ENCODE data around the gene ITM2C. TPM values are rescaled to one million over a fixed set of nuclear protein-coding genes. Genes with fewer than 3 reads are reported as not detected.

ITM2C gene, protein sequence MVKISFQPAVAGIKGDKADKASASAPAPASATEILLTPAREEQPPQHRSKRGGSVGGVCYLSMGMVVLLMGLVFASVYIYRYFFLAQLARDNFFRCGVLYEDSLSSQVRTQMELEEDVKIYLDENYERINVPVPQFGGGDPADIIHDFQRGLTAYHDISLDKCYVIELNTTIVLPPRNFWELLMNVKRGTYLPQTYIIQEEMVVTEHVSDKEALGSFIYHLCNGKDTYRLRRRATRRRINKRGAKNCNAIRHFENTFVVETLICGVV
- 100 to 1,000 TPM in 1 of 2 experiments, 10 to 100 TPM in 1; 65.1 to 115 TPM for total RNA-seq

DNA sequence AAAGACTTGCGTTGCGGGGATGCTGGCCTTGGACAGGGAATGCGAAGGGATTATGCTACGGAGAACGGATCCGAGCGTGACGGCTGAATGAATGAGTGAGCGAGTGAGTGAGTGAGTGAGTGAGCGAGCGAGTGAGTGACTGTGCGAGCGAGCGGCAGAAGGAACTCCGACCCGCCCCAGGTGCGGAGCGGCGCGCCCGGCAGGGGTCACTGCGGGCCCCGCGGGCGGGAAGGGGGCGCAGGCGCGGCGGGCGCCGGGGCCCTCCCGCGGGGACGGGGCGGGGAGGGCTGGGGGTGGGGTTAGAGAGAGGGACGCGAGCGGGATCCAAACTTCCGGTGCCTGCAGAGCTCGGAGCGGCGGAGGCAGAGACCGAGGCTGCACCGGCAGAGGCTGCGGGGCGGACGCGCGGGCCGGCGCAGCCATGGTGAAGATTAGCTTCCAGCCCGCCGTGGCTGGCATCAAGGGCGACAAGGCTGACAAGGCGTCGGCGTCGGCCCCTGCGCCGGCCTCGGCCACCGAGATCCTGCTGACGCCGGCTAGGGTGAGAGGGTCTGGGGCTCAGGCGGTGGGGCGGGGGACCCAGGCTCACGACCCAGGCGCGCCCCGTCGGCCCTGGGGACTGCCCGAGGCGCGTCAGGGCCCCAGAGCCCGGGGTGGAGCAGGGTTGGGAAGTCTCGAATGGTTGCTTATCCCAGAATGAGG, at the start of gene ITM2C:
TSS of gene ITM2C (plus strand) at position 338 of the 702 bp plus-strand sequence. CDS start at position 422, 84 bp downstream.
- H3K27ac Mint-ChIP-seq = peak within 1 kb of the TSS; percentile 34
- H3K36me3 Mint-ChIP-seq = no peaks in the 10 kb centered on the region
- H3K9me3 Mint-ChIP-seq (ENCODE audit: low read depth) = no peaks in the 10 kb centered on the region
- DNase-seq (peak; percentile 79), ATAC-seq (peak; percentile 82)
- CTCF ChIA-PET = interaction anchor here (0.7 to 2.5 kb wide), 11 partner anchors 10 to 188 kb away, joined by 3 to 8 read pairs (median 5); partner anchors contain the start of gene GPR55
- H3K4me1 Mint-ChIP-seq = peaks cover 44% of the 10 kb centered on the region
- H3K4me3 Mint-ChIP-seq = peak within 1 kb of the TSS; percentile 82
- peaks cover 46% of the 10 kb centered on the region for H3K27me3 Mint-ChIP-seq

DNA sequence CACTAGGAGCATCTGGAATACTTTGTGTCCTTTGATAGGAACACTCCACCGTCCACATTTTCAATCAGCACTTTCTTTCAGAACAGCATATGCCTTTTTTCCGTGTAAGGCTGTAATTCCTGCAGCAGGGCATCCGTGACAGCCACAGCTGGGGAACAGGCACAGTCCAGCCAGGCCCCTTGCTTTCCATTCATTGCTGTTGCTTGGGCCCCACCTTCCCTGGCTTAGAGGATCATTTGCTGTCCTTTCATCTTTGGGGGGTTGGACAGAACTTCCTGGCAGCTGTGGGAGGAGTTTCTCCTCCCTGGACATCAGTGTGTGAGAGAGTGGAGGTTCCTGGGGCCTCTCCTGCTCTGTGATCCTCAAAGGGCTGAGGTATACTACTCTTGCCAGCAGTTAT, 49.7 kb upstream of the ITM2C start:
- ATAC-seq (no peak), DNase-seq (no peak)
- CTCF ChIA-PET = interaction anchor here (3.8 kb wide), 1 partner anchor 9 kb away, joined by 19 read pairs; no protein-coding TSS in a partner anchor
- H3K36me3 Mint-ChIP-seq = peaks cover 57% of the 10 kb centered on the region
- no peaks in the 10 kb centered on the region for H3K9me3 Mint-ChIP-seq (ENCODE audit: low read depth)
- no peak overlapping the region for H3K27ac Mint-ChIP-seq
- H3K27me3 Mint-ChIP-seq = no peaks in the 10 kb centered on the region
- H3K4me1 Mint-ChIP-seq = peaks cover 12% of the 10 kb centered on the region
- no peak overlapping the region for H3K4me3 Mint-ChIP-seq

DNA sequence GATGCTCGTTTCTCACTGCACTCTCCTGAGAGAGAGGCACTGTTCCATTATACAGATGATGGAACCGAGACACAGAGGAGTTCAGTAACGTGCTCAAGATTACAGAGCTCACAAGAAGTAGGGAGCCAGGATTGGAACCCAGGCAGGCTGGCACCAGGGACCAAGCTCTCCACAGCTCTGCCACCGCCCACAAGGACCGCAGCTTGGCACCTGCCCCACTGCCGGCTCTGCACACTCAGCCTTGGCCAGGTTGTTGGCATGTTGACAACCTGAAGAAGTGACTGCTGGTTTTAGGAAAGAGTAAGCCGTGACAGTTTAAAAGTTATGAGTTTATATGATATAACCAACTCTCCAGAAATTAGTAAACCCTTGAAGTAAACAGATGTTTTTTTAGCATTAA, 48.0 kb upstream of the ITM2C start:
- Mint-ChIP-seq H3K4me3 (no peak overlapping the region), H3K27me3 (no peaks in the 10 kb centered on the region), H3K4me1 (peaks cover 8% of the 10 kb centered on the region), H3K27ac (peak overlapping the region; percentile 57), H3K9me3 (ENCODE audit: low read depth) (no peaks in the 10 kb centered on the region), H3K36me3 (peaks cover 53% of the 10 kb centered on the region)
- ATAC-seq (no peak), DNase-seq (no peak)
- CTCF ChIA-PET = interaction anchor here (1.3 to 3.8 kb wide), 3 partner anchors 7 to 178 kb away, joined by 3 to 19 read pairs (median 3); no protein-coding TSS in a partner anchor

DNA sequence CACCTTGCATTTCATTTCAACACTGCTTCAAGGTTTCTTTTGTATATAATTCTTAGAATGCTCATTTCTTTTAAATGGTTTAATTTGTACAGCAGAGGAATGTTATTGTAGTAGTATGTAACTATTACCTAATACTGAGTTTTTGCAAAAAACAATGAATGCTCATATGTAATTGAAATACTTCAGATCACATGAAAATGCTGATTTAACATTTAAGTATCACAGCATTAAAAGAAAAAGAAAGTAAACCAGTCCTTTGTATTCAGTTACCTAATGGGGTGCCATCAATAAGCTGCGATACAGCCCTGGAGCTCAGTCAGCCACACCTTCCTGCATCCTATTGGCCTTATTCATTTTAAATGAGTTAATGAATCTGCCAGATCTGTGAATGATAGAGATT, 45.3 kb upstream of the ITM2C start:
- peaks cover 35% of the 10 kb centered on the region for H3K36me3 Mint-ChIP-seq
- H3K27me3 Mint-ChIP-seq = no peaks in the 10 kb centered on the region
- H3K27ac Mint-ChIP-seq = no peak overlapping the region
- DNase-seq = no peak
- CTCF ChIA-PET = interaction anchor here (1.2 kb wide), 1 partner anchor 233 kb away, joined by 3 read pairs; no protein-coding TSS in a partner anchor
- no peak overlapping the region for H3K4me3 Mint-ChIP-seq
- H3K4me1 Mint-ChIP-seq = peaks cover 7% of the 10 kb centered on the region
- no peaks in the 10 kb centered on the region for H3K9me3 Mint-ChIP-seq (ENCODE audit: low read depth)
- no peak for ATAC-seq

DNA sequence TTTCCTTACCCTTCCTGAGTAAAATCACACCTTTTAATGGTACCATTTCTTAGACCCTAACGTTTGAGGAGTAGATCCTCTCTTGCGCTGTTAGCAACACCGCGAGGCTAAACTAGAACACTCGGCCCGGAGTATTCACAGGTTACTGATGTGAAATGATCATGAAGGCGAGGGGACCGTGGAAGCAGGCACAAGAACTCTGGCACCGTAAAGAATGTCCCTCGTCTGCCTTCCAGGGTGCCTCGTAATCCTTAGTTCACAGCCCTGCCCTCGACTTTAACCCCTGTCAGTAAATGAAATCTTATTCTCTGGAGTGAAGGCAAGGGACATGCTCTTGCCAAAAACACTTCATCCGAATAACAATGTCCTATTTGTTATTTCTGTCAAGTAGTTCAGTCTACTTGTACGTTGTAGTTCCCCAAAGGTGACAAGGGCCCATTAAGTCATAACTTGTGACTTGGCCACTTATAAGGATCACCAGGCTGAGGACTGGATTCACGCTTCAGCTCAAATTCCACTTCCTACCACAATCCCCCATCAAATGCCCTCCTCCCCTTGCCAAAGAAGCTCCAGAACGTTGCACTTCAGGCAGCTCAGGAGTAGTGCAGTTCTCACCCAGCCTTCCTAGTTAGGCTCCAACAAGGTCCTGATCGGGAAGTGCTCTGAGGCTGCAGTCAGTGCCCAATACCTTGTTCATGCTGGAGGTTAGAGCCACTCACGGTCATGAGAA, 43.3 kb upstream of the ITM2C start:
- CTCF ChIA-PET = interaction anchor here (1.1 to 4.1 kb wide), 5 partner anchors 27 to 232 kb away, joined by 3 to 76 read pairs (median 4); partner anchors contain the start of gene GPR55
- no peak for ATAC-seq
- Mint-ChIP-seq H3K27me3 (peaks cover 14% of the 10 kb centered on the region), H3K4me3 (no peak overlapping the region), H3K27ac (peak overlapping the region; percentile 4), H3K4me1 (peaks cover 7% of the 10 kb centered on the region), H3K9me3 (ENCODE audit: low read depth) (no peaks in the 10 kb centered on the region), H3K36me3 (peaks cover 26% of the 10 kb centered on the region)
- DNase-seq = no peak

DNA sequence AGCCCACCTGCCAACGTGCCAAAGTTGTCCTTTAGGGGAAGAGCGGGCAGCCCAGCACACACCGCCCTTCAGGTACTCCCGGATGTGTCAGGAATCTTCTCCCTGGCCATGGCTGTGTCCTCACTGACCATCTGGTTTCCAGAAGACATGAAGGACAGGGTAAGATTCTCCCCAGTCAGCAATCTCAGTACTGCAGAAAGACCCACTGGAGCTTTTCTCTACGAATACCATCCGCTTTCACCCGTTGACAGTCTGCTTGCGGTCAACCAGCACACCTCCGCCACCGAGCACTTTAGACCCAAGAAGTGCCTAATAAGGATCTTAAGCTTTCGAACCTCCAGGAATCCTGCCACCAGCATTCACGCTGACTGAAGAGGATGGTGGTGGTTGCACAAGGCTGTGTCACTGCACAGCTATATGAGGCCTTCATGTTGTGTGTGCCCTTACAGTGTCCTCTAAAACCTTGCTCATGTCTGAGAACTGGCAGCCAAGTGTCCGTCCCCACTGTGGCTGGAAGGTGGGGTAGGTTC, 42.7 kb upstream of the ITM2C start:
- no peak overlapping the region for H3K4me3 Mint-ChIP-seq
- no peak for DNase-seq
- H3K27me3 Mint-ChIP-seq = peaks cover 21% of the 10 kb centered on the region
- no peaks in the 10 kb centered on the region for H3K9me3 Mint-ChIP-seq (ENCODE audit: low read depth)
- H3K27ac Mint-ChIP-seq = no peak overlapping the region
- no peak for ATAC-seq
- peaks cover 20% of the 10 kb centered on the region for H3K36me3 Mint-ChIP-seq
- H3K4me1 Mint-ChIP-seq = peaks cover 7% of the 10 kb centered on the region
- CTCF ChIA-PET = interaction anchor here (0.7 to 4.1 kb wide), 6 partner anchors 27 to 589 kb away, joined by 3 to 76 read pairs (median 4); partner anchors contain the start of gene GPR55

DNA sequence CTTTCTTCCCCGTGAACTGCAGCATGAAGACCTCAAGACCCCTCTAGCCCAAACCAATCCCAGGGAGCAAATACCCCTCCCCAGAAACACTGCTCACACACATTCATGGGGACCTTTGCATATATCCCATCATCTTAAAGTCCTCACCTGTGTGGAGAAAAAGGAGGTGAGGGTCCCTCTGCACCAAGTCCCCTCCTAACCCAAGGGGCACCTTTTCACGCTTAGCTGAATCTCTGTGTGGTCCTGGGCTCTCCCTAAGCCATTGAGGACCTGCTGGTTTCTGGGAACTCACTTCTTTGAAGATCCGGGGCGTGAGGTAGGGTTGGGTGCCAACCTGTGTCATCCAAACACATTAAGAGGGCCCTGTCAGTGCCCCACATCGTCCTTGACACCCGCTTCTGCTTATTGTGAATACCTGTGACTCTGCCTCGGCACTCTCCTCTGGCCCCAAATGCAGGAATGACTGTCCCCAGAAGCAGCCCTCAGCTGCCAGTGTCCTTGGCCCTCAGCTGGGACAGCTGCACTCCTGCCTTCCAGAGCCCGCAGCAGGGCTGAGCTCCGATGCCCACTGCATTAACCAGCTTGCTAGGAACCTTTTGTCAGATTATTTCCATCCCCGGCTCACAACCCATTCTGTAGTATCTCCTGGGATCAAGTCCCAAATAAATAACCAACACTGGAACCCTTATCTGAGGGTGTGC, 41.3 kb upstream of the ITM2C start:
- Mint-ChIP-seq H3K36me3 (peaks cover 14% of the 10 kb centered on the region), H3K27ac (no peak overlapping the region), H3K9me3 (ENCODE audit: low read depth) (no peaks in the 10 kb centered on the region), H3K4me3 (no peak overlapping the region), H3K4me1 (peaks cover 9% of the 10 kb centered on the region), H3K27me3 (peaks cover 28% of the 10 kb centered on the region)
- ATAC-seq (no peak), DNase-seq (no peak)
- CTCF ChIA-PET = interaction anchor here (1.1 to 4.1 kb wide), 20 partner anchors 8 to 404 kb away, joined by 3 to 76 read pairs (median 5); partner anchors contain the start of genes ITM2C and PSMD1

DNA sequence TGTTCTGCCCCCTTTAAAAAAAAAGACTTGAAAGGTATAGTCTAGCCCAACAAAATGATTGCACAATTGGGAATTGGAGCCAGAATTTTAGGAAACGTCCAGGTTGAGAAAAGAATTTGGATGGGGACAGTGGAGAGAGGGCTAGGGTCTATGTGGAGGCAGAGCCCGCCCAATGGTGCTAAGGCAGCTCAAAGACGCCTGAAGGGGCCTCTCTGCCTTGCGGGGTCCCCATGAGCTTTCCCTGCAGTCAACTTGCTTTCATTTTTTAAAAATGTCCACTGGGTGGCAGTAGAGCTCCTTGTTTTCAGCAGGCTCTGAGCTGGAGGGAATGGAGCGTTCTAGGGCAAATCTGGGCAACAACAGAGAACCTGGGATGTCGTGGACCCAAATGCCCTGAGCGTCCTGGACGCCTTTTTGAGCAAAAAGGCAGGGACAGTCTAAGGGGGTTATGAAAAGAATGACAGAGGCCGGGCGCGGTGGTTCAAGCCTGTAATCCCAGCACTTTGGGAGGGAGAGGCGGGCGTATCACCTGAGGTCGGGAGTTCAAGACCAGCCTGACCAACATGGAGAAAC, 40.2 kb upstream of the ITM2C start:
- ATAC-seq (peak; percentile 82), DNase-seq (peak; percentile 71)
- Mint-ChIP-seq H3K27me3 (peaks cover 36% of the 10 kb centered on the region), H3K9me3 (ENCODE audit: low read depth) (no peaks in the 10 kb centered on the region), H3K36me3 (peaks cover 9% of the 10 kb centered on the region), H3K27ac (peak overlapping the region; percentile 60), H3K4me3 (peak overlapping the region; percentile 37), H3K4me1 (peaks cover 11% of the 10 kb centered on the region)
- CTCF ChIA-PET = interaction anchor here (0.6 to 4.1 kb wide), 58 partner anchors 9 to 920 kb away, joined by 3 to 76 read pairs (median 4); partner anchors contain the start of genes GPR55, ITM2C and PSMD1

DNA sequence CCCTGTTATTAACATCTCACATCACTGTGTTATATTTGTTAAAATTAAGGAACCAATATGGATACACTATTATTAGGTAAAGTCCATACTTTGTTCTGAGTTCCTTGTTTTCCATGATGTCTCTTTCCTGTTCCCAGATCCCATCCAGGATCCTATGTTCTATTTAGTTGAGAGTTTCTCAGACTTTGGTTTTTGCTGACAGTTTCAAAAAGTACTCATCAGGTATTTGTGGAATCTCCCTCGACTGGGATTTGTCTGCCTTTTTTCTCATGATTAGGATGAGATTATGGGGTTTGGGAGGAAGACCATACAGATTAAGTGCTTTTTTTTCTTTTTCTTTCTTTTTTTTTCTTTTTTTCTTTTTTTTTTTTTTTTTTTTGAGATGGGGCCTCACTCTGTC, 39.4 kb upstream of the ITM2C start:
- no peak overlapping the region for H3K27ac Mint-ChIP-seq
- H3K27me3 Mint-ChIP-seq = peaks cover 43% of the 10 kb centered on the region
- CTCF ChIA-PET = interaction anchor here (0.7 to 3.0 kb wide), 6 partner anchors 23 to 331 kb away, joined by 3 to 31 read pairs (median 4); no protein-coding TSS in a partner anchor
- DNase-seq = no peak
- H3K4me1 Mint-ChIP-seq = peaks cover 11% of the 10 kb centered on the region
- H3K36me3 Mint-ChIP-seq = peaks cover 6% of the 10 kb centered on the region
- ATAC-seq = no peak
- H3K4me3 Mint-ChIP-seq = no peak overlapping the region
- H3K9me3 Mint-ChIP-seq (ENCODE audit: low read depth) = no peaks in the 10 kb centered on the region

DNA sequence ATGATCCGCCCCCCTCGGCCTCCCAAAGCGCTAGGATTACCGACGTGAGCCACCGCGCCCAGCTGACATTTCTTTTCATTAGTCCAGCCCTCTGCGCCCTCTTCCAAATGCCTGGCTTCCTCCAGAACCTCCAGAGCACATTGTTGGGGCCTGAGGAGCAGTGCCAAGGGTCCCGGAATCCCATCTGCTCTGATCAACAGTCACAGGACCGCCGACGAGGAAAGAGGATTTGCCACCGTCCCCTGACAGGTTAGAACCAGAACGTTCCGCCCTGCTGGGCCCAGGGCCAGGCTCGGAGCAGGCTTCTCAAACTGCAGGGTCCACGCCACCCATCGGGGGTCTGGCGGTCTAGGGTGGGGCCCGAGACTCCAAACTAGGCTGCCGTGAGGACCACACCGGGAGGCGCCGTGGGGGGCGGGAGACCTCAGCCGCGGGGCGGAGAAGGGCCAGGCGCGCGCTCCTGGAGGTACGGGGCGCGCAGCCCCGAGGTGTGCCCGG, 36.9 kb upstream of the ITM2C start:
- DNase-seq (no peak), ATAC-seq (no peak)
- peaks cover 62% of the 10 kb centered on the region for H3K27me3 Mint-ChIP-seq
- peaks cover 11% of the 10 kb centered on the region for H3K4me1 Mint-ChIP-seq
- CTCF ChIA-PET = interaction anchor here (1.0 to 1.9 kb wide), 5 partner anchors 14 to 225 kb away, joined by 3 to 8 read pairs (median 3); no protein-coding TSS in a partner anchor
- H3K27ac Mint-ChIP-seq = no peak overlapping the region
- no peak overlapping the region for H3K4me3 Mint-ChIP-seq
- no peaks in the 10 kb centered on the region for H3K9me3 Mint-ChIP-seq (ENCODE audit: low read depth)
- no peaks in the 10 kb centered on the region for H3K36me3 Mint-ChIP-seq

DNA sequence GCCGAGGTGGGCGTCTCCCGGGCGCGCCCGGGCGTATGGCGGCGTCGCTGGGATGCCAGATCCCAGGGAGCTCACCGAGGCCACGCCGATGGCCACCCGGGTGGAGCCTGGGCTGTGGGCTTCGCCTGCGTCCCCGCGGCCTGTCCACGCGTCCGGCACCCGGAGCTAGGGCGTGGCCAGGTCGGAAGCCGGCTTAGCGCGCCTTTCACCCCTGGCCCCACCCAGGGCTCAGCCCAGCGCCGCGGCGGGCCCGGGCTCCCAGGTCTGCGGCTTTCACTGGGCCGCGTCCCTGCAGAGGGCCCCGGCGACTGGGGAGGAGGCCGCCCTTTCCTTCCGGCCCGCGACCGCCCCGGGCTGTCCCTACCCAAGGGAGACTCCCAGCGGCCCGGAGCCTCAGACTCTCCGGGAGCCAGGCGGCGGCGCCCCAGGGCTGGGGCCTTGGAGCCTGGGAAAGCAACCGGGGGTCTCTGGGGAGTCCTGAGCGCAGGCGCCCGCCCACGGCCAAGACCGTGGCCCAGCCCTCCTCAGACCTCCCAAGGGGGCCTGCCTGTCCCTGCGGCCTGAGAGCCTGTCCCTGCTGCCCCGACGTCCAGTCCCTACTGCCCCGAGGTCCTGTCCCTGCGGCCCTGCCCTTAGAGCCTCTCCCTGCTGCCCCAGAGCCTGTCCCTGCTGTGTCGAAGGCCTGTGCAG, 36.3 kb upstream of the ITM2C start:
- Mint-ChIP-seq H3K4me3 (no peak overlapping the region), H3K4me1 (peaks cover 11% of the 10 kb centered on the region), H3K36me3 (no peaks in the 10 kb centered on the region), H3K27me3 (peaks cover 64% of the 10 kb centered on the region), H3K9me3 (ENCODE audit: low read depth) (no peaks in the 10 kb centered on the region), H3K27ac (no peak overlapping the region)
- ATAC-seq = peak; percentile 66
- DNase-seq = no peak
- CTCF ChIA-PET = interaction anchor here (0.6 to 1.9 kb wide), 6 partner anchors 14 to 224 kb away, joined by 3 to 8 read pairs (median 3); no protein-coding TSS in a partner anchor

Data from activated CD8-positive, alpha-beta memory T cell treated with anti-CD3 and anti-CD28 coated beads, Interleukin-2, amount 10 ng/mL, durations not matched to agents 7 days and 5 days (primary cell).